GM19239 (cell line): Measurements from ENCODE around the gene ITPR1.

Experiments
- DNase-seq: peaks from one replicate; pipeline ENCODE4 v3.0.0; 2011; ENCODE audit warnings: low spot score; ENCODE audit not compliant: insufficient read length
- FAIRE-seq: peaks from 2 replicates; lab custom pipeline; 2011; peaks lifted over from hg19 to GRCh38; lab: Jason Lieb, UNC

Gene ITPR1

GRCh38 chr3:4763604-4764247 lies 270.6 kb downstream of the ITPR1 start:
- DNase-seq, result no peak

DNA sequence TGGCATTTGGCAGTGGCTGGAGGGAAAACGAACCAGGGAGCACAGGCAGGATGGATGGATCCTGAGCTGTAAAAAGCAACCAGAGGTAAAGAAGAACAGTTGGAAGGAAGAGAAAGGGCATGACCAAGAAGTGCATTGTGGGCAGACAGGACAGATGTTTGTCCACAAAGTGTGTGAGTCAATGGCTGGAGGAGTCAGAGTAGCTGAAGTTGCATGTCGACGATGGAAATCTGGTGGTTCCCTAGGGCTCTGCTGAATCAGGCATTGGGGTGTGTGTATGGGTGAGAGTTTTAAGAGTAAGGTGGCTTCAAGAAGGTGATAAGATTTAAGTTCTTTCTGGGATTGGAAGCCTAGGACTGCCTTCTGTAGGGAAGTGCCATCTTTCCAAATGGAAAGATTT lies 272.1 kb downstream of the ITPR1 start:
- DNase-seq, result no peak
- no peak for FAIRE-seq

More at GRCh38 chr3:4763604-4764247, 270.6 kb downstream of the ITPR1 start:
- FAIRE-seq, result no peak

DNA sequence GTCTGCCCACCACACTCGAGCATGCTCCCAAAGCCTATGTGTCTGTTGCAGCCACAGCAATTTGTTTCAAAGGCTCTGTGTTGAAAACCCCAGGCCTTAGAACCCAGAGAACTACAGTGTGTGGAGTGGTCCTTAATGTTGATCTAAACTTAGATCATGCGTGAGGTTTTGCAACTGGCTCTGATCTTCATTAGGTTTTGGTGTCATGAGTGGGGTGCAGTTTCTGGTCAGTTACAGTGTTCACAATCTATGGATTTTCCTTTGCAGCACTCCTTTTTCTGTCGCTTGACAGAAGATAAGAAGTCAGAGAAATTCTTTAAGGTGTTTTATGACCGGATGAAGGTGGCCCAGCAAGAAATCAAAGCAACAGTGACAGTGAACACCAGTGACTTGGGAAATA lies 273.1 kb downstream of the ITPR1 start:
- no peak for DNase-seq
- FAIRE-seq, result no peak

GRCh38 chr3:4766716-4767499 lies 273.8 kb downstream of the ITPR1 start:
- no peak for DNase-seq
- FAIRE-seq, result no peak

DNA sequence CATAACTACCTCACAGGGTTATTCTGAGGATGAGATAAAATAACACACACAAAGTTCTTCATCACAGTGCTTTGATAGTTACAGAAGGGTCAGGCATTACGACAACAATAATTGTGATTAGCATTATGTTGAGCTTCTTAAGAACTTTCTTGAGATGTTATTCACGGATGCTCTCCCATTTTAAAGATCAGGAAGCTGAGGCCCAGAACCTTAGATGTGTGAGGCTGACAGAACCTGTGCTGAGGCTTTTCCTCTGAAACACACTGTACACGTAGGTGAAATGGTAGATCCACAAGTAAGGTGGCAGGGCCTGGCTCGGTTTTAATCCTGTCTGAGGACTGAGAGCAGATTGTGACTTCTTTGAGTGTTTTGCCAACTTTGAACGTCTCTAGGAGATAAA lies 274.9 kb downstream of the ITPR1 start:
- FAIRE-seq (no peak), DNase-seq (no peak)

DNA sequence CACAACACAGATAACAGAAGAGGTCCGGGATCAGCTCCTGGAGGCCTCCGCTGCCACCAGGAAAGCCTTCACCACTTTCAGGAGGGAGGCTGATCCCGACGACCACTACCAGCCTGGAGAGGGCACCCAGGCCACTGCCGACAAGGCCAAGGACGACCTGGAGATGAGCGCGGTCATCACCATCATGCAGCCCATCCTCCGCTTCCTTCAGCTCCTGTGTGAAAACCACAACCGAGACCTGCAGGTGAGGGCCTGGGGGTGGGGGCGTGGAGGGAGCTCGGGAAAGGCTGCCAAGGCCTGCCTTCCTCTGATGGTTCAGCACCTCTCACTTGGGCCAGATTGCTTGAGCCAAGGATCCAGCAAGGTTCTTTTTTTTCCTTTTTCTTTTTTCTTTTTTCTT lies 275.4 kb downstream of the ITPR1 start:
- FAIRE-seq (no peak), DNase-seq (no peak)

DNA sequence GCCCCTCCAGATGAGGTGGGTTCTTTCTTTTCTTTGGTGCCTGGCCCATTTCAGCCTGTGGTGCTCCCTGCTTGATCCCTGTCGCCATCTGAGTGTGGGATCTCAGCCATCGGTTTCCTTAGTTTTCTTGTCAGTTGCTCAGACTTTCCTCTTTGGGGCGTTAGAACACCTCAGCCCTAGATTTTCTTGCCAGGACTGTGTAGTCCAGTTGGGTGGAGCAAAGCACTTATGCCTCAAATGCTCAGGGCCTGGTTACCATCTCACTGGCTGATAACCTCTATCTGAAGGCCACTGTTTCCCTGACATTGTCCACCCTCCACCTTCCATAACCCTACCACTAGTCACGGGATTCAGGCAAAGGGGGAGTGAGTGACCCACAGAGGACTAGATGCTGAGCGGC lies 277.4 kb downstream of the ITPR1 start:
- no peak for DNase-seq
- no peak for FAIRE-seq

GRCh38 chr3:4771243-4771642 lies 278.1 kb downstream of the ITPR1 start:
- FAIRE-seq (no peak), DNase-seq (no peak)

DNA sequence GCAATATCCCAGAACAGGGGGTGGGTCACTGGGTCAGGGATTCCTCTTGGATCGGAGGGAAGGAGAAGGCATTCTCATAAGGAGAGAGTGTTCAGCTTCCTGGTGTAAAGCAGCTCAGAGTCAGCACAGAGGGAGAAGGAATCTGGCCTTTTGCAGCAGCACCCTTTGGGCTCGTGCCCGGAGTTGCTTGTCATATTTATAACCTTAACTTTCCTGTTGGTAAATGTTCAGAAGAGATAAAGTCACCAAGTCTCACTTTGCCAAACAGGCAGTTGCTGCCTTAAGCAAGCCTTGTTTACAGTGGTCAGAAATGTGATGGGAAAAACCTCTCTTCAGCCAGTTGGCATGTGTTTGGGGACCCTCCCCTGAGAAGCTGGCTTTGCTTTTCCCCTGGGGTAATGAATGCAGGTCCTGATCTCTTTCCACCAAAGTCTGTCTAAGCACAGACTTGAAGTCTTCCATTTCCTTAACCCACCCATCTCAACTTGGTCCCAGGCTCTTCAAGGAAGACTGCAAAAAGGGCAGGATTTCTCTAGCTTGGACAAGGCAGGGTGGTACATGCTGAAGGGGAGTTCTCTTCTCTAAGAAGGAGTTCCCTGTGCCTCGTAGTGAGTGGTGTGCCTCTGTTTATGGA lies 279.1 kb downstream of the ITPR1 start:
- no peak for DNase-seq
- FAIRE-seq, result no peak

- DNase-seq (no peak), FAIRE-seq (no peak)
These were observed 279.7 kb downstream of the ITPR1 start for GRCh38 chr3:4772858-4773257.

GRCh38 chr3:4773583-4773982 lies 280.4 kb downstream of the ITPR1 start:
- DNase-seq, result no peak
- FAIRE-seq, result no peak

- no peak for FAIRE-seq
- no peak for DNase-seq
These were observed 281.4 kb downstream of the ITPR1 start for GRCh38 chr3:4774531-4774930.

GRCh38 chr3:4776399-4776979 lies 283.3 kb downstream of the ITPR1 start:
- FAIRE-seq (peak; percentile 64), DNase-seq (no peak)

GRCh38 chr3:4776980-4777581 lies 283.9 kb downstream of the ITPR1 start:
- FAIRE-seq (peak; percentile 96), DNase-seq (peak; percentile 60)

GRCh38 chr3:4778119-4778518 lies 285.0 kb downstream of the ITPR1 start:
- FAIRE-seq, result peak; percentile 74
- DNase-seq, result no peak

- DNase-seq (no peak), FAIRE-seq (no peak)
These were observed 285.6 kb downstream of the ITPR1 start for GRCh38 chr3:4778740-4779139.

DNA sequence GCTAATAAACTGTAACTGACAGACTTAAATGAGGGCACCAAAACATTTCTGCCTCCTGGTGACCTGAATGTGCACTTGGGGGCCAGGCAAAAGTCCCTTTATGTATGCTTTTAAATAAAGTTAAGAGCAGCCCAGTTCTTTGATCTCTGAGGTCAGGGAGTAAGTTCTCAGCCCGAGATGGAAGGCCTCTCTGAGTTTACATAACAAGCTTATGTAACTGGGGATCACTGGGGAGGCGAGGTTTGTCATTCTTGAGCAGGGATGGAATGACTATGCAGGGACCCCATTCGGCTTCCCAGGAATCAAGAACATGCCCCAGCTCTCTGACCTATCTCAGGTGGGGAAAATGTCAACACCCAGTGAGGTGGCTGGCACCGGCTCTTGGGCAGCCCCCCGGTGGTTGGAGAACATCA lies 287.4 kb downstream of the ITPR1 start:
- FAIRE-seq (no peak), DNase-seq (no peak)

DNA sequence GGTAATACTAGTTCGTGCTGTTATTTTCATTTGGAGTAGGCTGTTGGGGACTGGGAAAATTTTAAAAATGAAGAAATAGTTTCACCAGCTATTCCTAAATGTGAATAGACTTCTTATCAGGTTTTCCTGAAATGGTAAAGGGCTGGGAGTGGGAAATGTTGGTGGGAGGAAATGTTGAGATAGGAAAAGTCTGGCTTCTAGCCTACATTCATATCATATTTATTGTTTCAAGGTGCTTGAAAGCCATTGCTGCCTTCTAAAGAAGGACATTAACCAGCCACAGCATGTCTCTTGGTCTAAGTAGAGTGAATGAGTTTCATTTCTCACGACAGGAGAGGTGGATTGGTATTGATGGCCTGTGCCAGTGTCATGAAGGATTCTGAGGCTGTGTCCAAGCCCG lies 288.9 kb downstream of the ITPR1 start:
- DNase-seq (no peak), FAIRE-seq (no peak)

GRCh38 chr3:4785551-4785950 lies 292.4 kb downstream of the ITPR1 start:
- DNase-seq, result no peak
- FAIRE-seq, result no peak

DNA sequence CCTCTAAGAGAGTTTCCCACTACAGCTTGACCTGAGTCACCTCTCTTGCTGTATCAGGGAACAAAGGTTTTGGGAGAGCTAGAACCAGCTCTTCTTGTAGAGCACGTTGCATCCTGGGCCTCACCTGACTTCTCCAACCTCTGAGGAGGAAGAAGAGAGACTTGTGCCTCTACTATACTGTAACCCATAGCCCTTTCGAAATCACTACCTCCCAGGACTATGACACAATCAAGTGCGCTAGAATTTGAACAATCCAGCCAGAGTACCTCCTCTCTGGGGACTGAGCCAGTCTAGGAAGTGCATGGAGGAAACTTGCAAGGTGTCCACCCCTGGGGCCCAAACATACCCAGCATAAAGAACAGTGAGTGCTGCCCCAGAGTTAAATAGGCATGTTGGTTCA lies 293.3 kb downstream of the ITPR1 start:
- DNase-seq, result no peak
- no peak for FAIRE-seq

- DNase-seq (no peak), FAIRE-seq (no peak)
These were observed 298.2 kb downstream of the ITPR1 start for GRCh38 chr3:4791358-4791757.
